Activated CD4-positive, alpha-beta T cell treated with anti-CD3 and anti-CD28 coated beads for 36 hours (primary cell): ENCODE results near the gene TMC3. TPM values are rescaled to one million over a fixed set of nuclear protein-coding genes. Genes with fewer than 3 reads are reported as not detected.

Source experiments
- ATAC-seq: fragments of 200-7000 bp; cut with Tn5 transposase; one replicate; pipeline ENCODE4 v1.10.0; 2021; ENCODE audit warnings: mild to moderate bottlenecking, moderate library complexity
- CTCF ChIA-PET: fragments of 350-600 bp; sonication (Branson Sonifier 250); formaldehyde crosslinking; loops from one replicate; lab custom pipeline; 2021; ENCODE audit warnings: antibody characterized with exemption; lab: Charles Lee
- POLR2A ChIA-PET: fragments of 350-600 bp; sonication (Branson Sonifier 250); formaldehyde crosslinking; loops from one replicate; lab custom pipeline; 2021; ENCODE audit warnings: antibody characterized with exemption, inconsistent platforms; lab: Charles Lee
- DNase-seq: peaks from one replicate; pipeline ENCODE4 v3.0.0-alpha.2; 2020
- H3K27ac Mint-ChIP-seq: one replicate; pipeline ENCODE4 v1.8.0; 2021; ENCODE audit warnings: mixed read lengths
- H3K27me3 Mint-ChIP-seq: one replicate; pipeline ENCODE4 v1.8.0; 2021; ENCODE audit warnings: mixed read lengths
- H3K36me3 Mint-ChIP-seq: one replicate; pipeline ENCODE4 v1.8.0; 2021; ENCODE audit warnings: low read depth, mixed read lengths
- H3K4me1 Mint-ChIP-seq: one replicate; pipeline ENCODE4 v1.8.0; 2021; ENCODE audit warnings: mixed read lengths
- H3K4me3 Mint-ChIP-seq: one replicate; pipeline ENCODE4 v1.8.0; 2021; ENCODE audit warnings: mild to moderate bottlenecking, moderate library complexity, mixed read lengths
- H3K9me3 Mint-ChIP-seq: one replicate; pipeline ENCODE4 v1.8.0; 2021; ENCODE audit warnings: low read depth, mixed read lengths
- intact Hi-C, 2 experiments: fragments of 100-400 bp; cut with DNase I in 1 of 2; cut with micrococcal nuclease in 1 of 2; formaldehyde crosslinking; loops; one replicate each; pipeline versions ENCODE4 v1.14.2 to v1.15.1; 2022 to 2024; cut with DNase I, micrococcal nuclease
- total RNA-seq, 2 experiments: library from RNA; stranded (reverse); gene quantifications; one replicate each; pipeline ENCODE4 v1.2.3, GENCODE V29; 2021

TMC3 gene
- total RNA-seq, 2 experiments from 2014 or later, result not detected

- peak overlapping the region; percentile 71 for H3K4me3 Mint-ChIP-seq
- ChIA-PET POLR2A (interaction anchor here (0.6 kb wide), 1 partner anchor 53 kb away, joined by 3 read pairs; no protein-coding TSS in a partner anchor), CTCF (interaction anchor here (0.6 to 5.2 kb wide), 6 partner anchors 8 to 129 kb away, joined by 3 to 35 read pairs (median 4); no protein-coding TSS in a partner anchor)
- DNase-seq (no peak), ATAC-seq (no peak)
- intact Hi-C loops, result loop anchor here in 1 of 2 experiments (5.0 kb wide), 1 partner anchor 38 kb away; the partner anchor contains the start of gene STARD5
- H3K36me3 Mint-ChIP-seq, result peaks cover 40% of the 10 kb centered on the region
- H3K27ac Mint-ChIP-seq, result peak overlapping the region; percentile 61
- peaks cover 78% of the 10 kb centered on the region for H3K4me1 Mint-ChIP-seq
- no peaks in the 10 kb centered on the region for H3K27me3 Mint-ChIP-seq
- H3K9me3 Mint-ChIP-seq, result peaks cover 12% of the 10 kb centered on the region
Observed at GRCh38 chr15:81284256-81285031, 89.6 kb downstream of the TMC3 start.

GRCh38 chr15:81282911-81283310 lies 91.1 kb downstream of the TMC3 start:
- Mint-ChIP-seq H3K4me1 (peaks cover 72% of the 10 kb centered on the region), H3K9me3 (peaks cover 10% of the 10 kb centered on the region), H3K27me3 (no peaks in the 10 kb centered on the region), H3K4me3 (no peak overlapping the region), H3K36me3 (peaks cover 33% of the 10 kb centered on the region), H3K27ac (no peak overlapping the region)
- POLR2A ChIA-PET, result no interaction called here
- CTCF ChIA-PET, result interaction anchor here (0.7 to 5.2 kb wide), 6 partner anchors 8 to 128 kb away, joined by 4 to 35 read pairs (median 5); no protein-coding TSS in a partner anchor
- DNase-seq (no peak), ATAC-seq (no peak)
- intact Hi-C loops, result no loop called here

- ChIA-PET CTCF (interaction anchor here (0.8 to 5.2 kb wide), 5 partner anchors 10 to 20 kb away, joined by 3 to 35 read pairs (median 6); no protein-coding TSS in a partner anchor), POLR2A (no interaction called here)
- H3K27me3 Mint-ChIP-seq, result no peaks in the 10 kb centered on the region
- intact Hi-C loops, result no loop called here
- DNase-seq (no peak), ATAC-seq (no peak)
- no peak overlapping the region for H3K27ac Mint-ChIP-seq
- H3K36me3 Mint-ChIP-seq, result peaks cover 32% of the 10 kb centered on the region
- peaks cover 12% of the 10 kb centered on the region for H3K9me3 Mint-ChIP-seq
- peaks cover 70% of the 10 kb centered on the region for H3K4me1 Mint-ChIP-seq
- H3K4me3 Mint-ChIP-seq, result no peak overlapping the region
Observed at GRCh38 chr15:81282606-81282895, 91.5 kb downstream of the TMC3 start.

- DNase-seq (no peak), ATAC-seq (no peak)
- no peak overlapping the region for H3K27ac Mint-ChIP-seq
- peaks cover 30% of the 10 kb centered on the region for H3K36me3 Mint-ChIP-seq
- intact Hi-C loops, result no loop called here
- H3K9me3 Mint-ChIP-seq, result peaks cover 14% of the 10 kb centered on the region
- no peak overlapping the region for H3K4me3 Mint-ChIP-seq
- peaks cover 65% of the 10 kb centered on the region for H3K4me1 Mint-ChIP-seq
- H3K27me3 Mint-ChIP-seq, result no peaks in the 10 kb centered on the region
- ChIA-PET POLR2A (no interaction called here), CTCF (interaction anchor here (0.8 to 5.2 kb wide), 4 partner anchors 10 to 20 kb away, joined by 3 to 35 read pairs (median 5); no protein-coding TSS in a partner anchor)
Observed at GRCh38 chr15:81281766-81282605, 92.0 kb downstream of the TMC3 start.

GRCh38 chr15:81281456-81281735 lies 92.6 kb downstream of the TMC3 start:
- H3K27me3 Mint-ChIP-seq, result no peaks in the 10 kb centered on the region
- no peak for ATAC-seq
- peaks cover 17% of the 10 kb centered on the region for H3K9me3 Mint-ChIP-seq
- ChIA-PET CTCF (interaction anchor here (0.6 to 5.2 kb wide), 3 partner anchors 9 to 24 kb away, joined by 3 to 35 read pairs (median 6); no protein-coding TSS in a partner anchor), POLR2A (no interaction called here)
- DNase-seq, result no peak
- H3K36me3 Mint-ChIP-seq, result peaks cover 33% of the 10 kb centered on the region
- H3K4me1 Mint-ChIP-seq, result peaks cover 62% of the 10 kb centered on the region
- H3K4me3 Mint-ChIP-seq, result no peak overlapping the region
- H3K27ac Mint-ChIP-seq, result no peak overlapping the region
- intact Hi-C loops, result no loop called here

Other genes starting within 250 kb of the TMC3 start
- gene CFAP161, start 239.9 kb downstream of the TMC3 start, total RNA-seq, result not detected
- 100 to 1,000 TPM; 102 to 117 TPM for gene IL16, start 177.3 kb downstream of the TMC3 start, total RNA-seq
- gene STARD5, start 50.1 kb downstream of the TMC3 start, total RNA-seq, result 1 to 10 TPM; 8.9 to 9.2 TPM